Measurements from ENCODE around the gene ZBTB47.

Gene ZBTB47

GRCh38 chr3:42707620-42708355 is 54.3 kb downstream of the ZBTB47 start:
- H3K4me2 ChIP-seq (ENCODE audit: low read length) = no peak overlapping the region
- H3K36me3 ChIP-seq (ENCODE audit: control insufficient read depth in 1 of 2, insufficient read depth in 2 of 2, low read length in 2 of 2) = no peaks in the 10 kb centered on the region
- no peaks in the 10 kb centered on the region for H3K4me1 ChIP-seq (ENCODE audit: control insufficient read depth in 1 of 2, insufficient read depth in 2 of 2, low read length in 2 of 2)
- H3K18ac ChIP-seq (ENCODE audit: low read length) = no peak overlapping the region
- no peak overlapping the region for H3K27ac ChIP-seq (ENCODE audit: low read depth, low read length)
- no peak overlapping the region for H3K9ac ChIP-seq (ENCODE audit: low read length)
- no peak overlapping the region for H4K8ac ChIP-seq (ENCODE audit: low read depth, low read length)
- no peak overlapping the region for H3K14ac ChIP-seq (ENCODE audit: low read length)
- peaks cover 1% of the 10 kb centered on the region for H3K9me3 ChIP-seq (ENCODE audit: insufficient read depth, low read depth, low read length)
- H3K27me3 ChIP-seq (ENCODE audit: insufficient read depth, low read length) = no peaks in the 10 kb centered on the region
- H4K91ac ChIP-seq (ENCODE audit: low read depth, low read length) = no peak overlapping the region
- H4K12ac ChIP-seq (ENCODE audit: low read depth, low read length) = no peak overlapping the region
- peak overlapping the region; percentile 38 for H3K4me3 ChIP-seq (ENCODE audit: low read depth, low read length)
- WGBS (ENCODE audit: extremely low coverage, insufficient coverage, insufficient read length) = no CpG with 5 or more reads among the region's 8 CpGs
- no peak overlapping the region for H2AK5ac ChIP-seq (ENCODE audit: low read length)
- no peak overlapping the region for H3K4ac ChIP-seq (ENCODE audit: low read depth, low read length)
- no peaks in the 10 kb centered on the region for H3K79me1 ChIP-seq (ENCODE audit: low read length)
- H2BK5ac ChIP-seq (ENCODE audit: low read depth, low read length, poor library complexity) = no peak overlapping the region
- H2AFZ ChIP-seq (ENCODE audit: insufficient read depth, low read length, poor library complexity) = no peak overlapping the region
- H3K79me2 ChIP-seq (ENCODE audit: control insufficient read depth, insufficient read depth, low read length, poor library complexity) = no peaks in the 10 kb centered on the region
- H2BK12ac ChIP-seq (ENCODE audit: low read length) = no peak overlapping the region
- no peak overlapping the region for H3K23ac ChIP-seq (ENCODE audit: low read length)
- H2BK120ac ChIP-seq (ENCODE audit: insufficient read depth, low read length, poor library complexity) = no peak overlapping the region
- DNase-seq = no peak

- H2AFZ ChIP-seq (ENCODE audit: insufficient read depth, low read length, poor library complexity) = no peak overlapping the region
- H2AK5ac ChIP-seq (ENCODE audit: low read length) = no peak overlapping the region
- H3K23ac ChIP-seq (ENCODE audit: low read length) = no peak overlapping the region
- no peak overlapping the region for H3K9ac ChIP-seq (ENCODE audit: low read length)
- H3K36me3 ChIP-seq (ENCODE audit: control insufficient read depth in 1 of 2, insufficient read depth in 2 of 2, low read length in 2 of 2) = no peaks in the 10 kb centered on the region
- no peak overlapping the region for H4K91ac ChIP-seq (ENCODE audit: low read depth, low read length)
- DNase-seq = no peak
- H4K8ac ChIP-seq (ENCODE audit: low read depth, low read length) = no peak overlapping the region
- H2BK12ac ChIP-seq (ENCODE audit: low read length) = no peak overlapping the region
- no peak overlapping the region for H3K4me2 ChIP-seq (ENCODE audit: low read length)
- H3K9me3 ChIP-seq (ENCODE audit: insufficient read depth, low read depth, low read length) = peaks cover 1% of the 10 kb centered on the region
- H2BK5ac ChIP-seq (ENCODE audit: low read depth, low read length, poor library complexity) = no peak overlapping the region
- no peak overlapping the region for H3K4ac ChIP-seq (ENCODE audit: low read depth, low read length)
- no peaks in the 10 kb centered on the region for H3K79me1 ChIP-seq (ENCODE audit: low read length)
- H4K12ac ChIP-seq (ENCODE audit: low read depth, low read length) = no peak overlapping the region
- no peak overlapping the region for H2BK120ac ChIP-seq (ENCODE audit: insufficient read depth, low read length, poor library complexity)
- no peak overlapping the region for H3K14ac ChIP-seq (ENCODE audit: low read length)
- H3K18ac ChIP-seq (ENCODE audit: low read length) = no peak overlapping the region
- no CpG with 5 or more reads among the region's 10 CpGs for WGBS (ENCODE audit: extremely low coverage, insufficient coverage, insufficient read length)
- no peak overlapping the region for H3K4me3 ChIP-seq (ENCODE audit: low read depth, low read length)
- no peaks in the 10 kb centered on the region for H3K79me2 ChIP-seq (ENCODE audit: control insufficient read depth, insufficient read depth, low read length, poor library complexity)
- no peaks in the 10 kb centered on the region for H3K27me3 ChIP-seq (ENCODE audit: insufficient read depth, low read length)
- H3K4me1 ChIP-seq (ENCODE audit: control insufficient read depth in 1 of 2, insufficient read depth in 2 of 2, low read length in 2 of 2) = no peaks in the 10 kb centered on the region
- no peak overlapping the region for H3K27ac ChIP-seq (ENCODE audit: low read depth, low read length)
These were observed 55.2 kb downstream of the ZBTB47 start for GRCh38 chr3:42708611-42709151.

GRCh38 chr3:42709621-42710020 is 56.1 kb downstream of the ZBTB47 start:
- H2BK12ac ChIP-seq (ENCODE audit: low read length) = no peak overlapping the region
- H3K18ac ChIP-seq (ENCODE audit: low read length) = no peak overlapping the region
- H3K79me2 ChIP-seq (ENCODE audit: control insufficient read depth, insufficient read depth, low read length, poor library complexity) = no peaks in the 10 kb centered on the region
- H4K8ac ChIP-seq (ENCODE audit: low read depth, low read length) = no peak overlapping the region
- H3K9me3 ChIP-seq (ENCODE audit: insufficient read depth, low read depth, low read length) = peaks cover 1% of the 10 kb centered on the region
- H3K36me3 ChIP-seq (ENCODE audit: control insufficient read depth in 1 of 2, insufficient read depth in 2 of 2, low read length in 2 of 2) = no peaks in the 10 kb centered on the region
- H4K12ac ChIP-seq (ENCODE audit: low read depth, low read length) = no peak overlapping the region
- WGBS (ENCODE audit: extremely low coverage, insufficient coverage, insufficient read length) = no CpG with 5 or more reads among the region's 10 CpGs
- H3K27ac ChIP-seq (ENCODE audit: low read depth, low read length) = no peak overlapping the region
- no peak overlapping the region for H2BK120ac ChIP-seq (ENCODE audit: insufficient read depth, low read length, poor library complexity)
- H3K27me3 ChIP-seq (ENCODE audit: insufficient read depth, low read length) = no peaks in the 10 kb centered on the region
- H2BK5ac ChIP-seq (ENCODE audit: low read depth, low read length, poor library complexity) = no peak overlapping the region
- DNase-seq = no peak
- no peaks in the 10 kb centered on the region for H3K79me1 ChIP-seq (ENCODE audit: low read length)
- no peak overlapping the region for H3K4me2 ChIP-seq (ENCODE audit: low read length)
- no peak overlapping the region for H2AK5ac ChIP-seq (ENCODE audit: low read length)
- no peak overlapping the region for H2AFZ ChIP-seq (ENCODE audit: insufficient read depth, low read length, poor library complexity)
- H3K4ac ChIP-seq (ENCODE audit: low read depth, low read length) = no peak overlapping the region
- H3K4me3 ChIP-seq (ENCODE audit: low read depth, low read length) = no peak overlapping the region
- H3K9ac ChIP-seq (ENCODE audit: low read length) = no peak overlapping the region
- H4K91ac ChIP-seq (ENCODE audit: low read depth, low read length) = no peak overlapping the region
- no peak overlapping the region for H3K14ac ChIP-seq (ENCODE audit: low read length)
- H3K4me1 ChIP-seq (ENCODE audit: control insufficient read depth in 1 of 2, insufficient read depth in 2 of 2, low read length in 2 of 2) = no peaks in the 10 kb centered on the region
- H3K23ac ChIP-seq (ENCODE audit: low read length) = no peak overlapping the region

GRCh38 chr3:42710323-42711021 is 57.0 kb downstream of the ZBTB47 start:
- no peaks in the 10 kb centered on the region for H3K27me3 ChIP-seq (ENCODE audit: insufficient read depth, low read length)
- no peaks in the 10 kb centered on the region for H3K79me2 ChIP-seq (ENCODE audit: control insufficient read depth, insufficient read depth, low read length, poor library complexity)
- no peak overlapping the region for H2BK12ac ChIP-seq (ENCODE audit: low read length)
- no peak overlapping the region for H2BK120ac ChIP-seq (ENCODE audit: insufficient read depth, low read length, poor library complexity)
- H3K18ac ChIP-seq (ENCODE audit: low read length) = no peak overlapping the region
- H3K4ac ChIP-seq (ENCODE audit: low read depth, low read length) = no peak overlapping the region
- H3K27ac ChIP-seq (ENCODE audit: low read depth, low read length) = no peak overlapping the region
- no peaks in the 10 kb centered on the region for H3K36me3 ChIP-seq (ENCODE audit: control insufficient read depth in 1 of 2, insufficient read depth in 2 of 2, low read length in 2 of 2)
- no peak for DNase-seq
- no peak overlapping the region for H2BK5ac ChIP-seq (ENCODE audit: low read depth, low read length, poor library complexity)
- H3K79me1 ChIP-seq (ENCODE audit: low read length) = no peaks in the 10 kb centered on the region
- peaks cover 1% of the 10 kb centered on the region for H3K9me3 ChIP-seq (ENCODE audit: insufficient read depth, low read depth, low read length)
- H4K91ac ChIP-seq (ENCODE audit: low read depth, low read length) = no peak overlapping the region
- no peak overlapping the region for H3K9ac ChIP-seq (ENCODE audit: low read length)
- H3K23ac ChIP-seq (ENCODE audit: low read length) = no peak overlapping the region
- no peak overlapping the region for H3K4me2 ChIP-seq (ENCODE audit: low read length)
- H3K4me1 ChIP-seq (ENCODE audit: control insufficient read depth in 1 of 2, insufficient read depth in 2 of 2, low read length in 2 of 2) = no peaks in the 10 kb centered on the region
- no CpG with 5 or more reads among the region's 7 CpGs for WGBS (ENCODE audit: extremely low coverage, insufficient coverage, insufficient read length)
- H3K14ac ChIP-seq (ENCODE audit: low read length) = no peak overlapping the region
- H3K4me3 ChIP-seq (ENCODE audit: low read depth, low read length) = no peak overlapping the region
- H4K8ac ChIP-seq (ENCODE audit: low read depth, low read length) = no peak overlapping the region
- no peak overlapping the region for H2AK5ac ChIP-seq (ENCODE audit: low read length)
- H2AFZ ChIP-seq (ENCODE audit: insufficient read depth, low read length, poor library complexity) = no peak overlapping the region
- no peak overlapping the region for H4K12ac ChIP-seq (ENCODE audit: low read depth, low read length)
